GM21526 (cell line): ENCODE results near the gene FUOM.
"Not testable (repeated sequence)": the region's sequence is repeated elsewhere in the genome, so short reads cannot be mapped to it uniquely, and the experiment has no call there.

ENCODE experiments used
- ATAC-seq: cut with Tn5 transposase; IDR thresholded peaks from one replicate; pipeline ENCODE4 v1.9.1; 2021; ENCODE audit warnings: moderate library complexity; ENCODE audit not compliant: unreplicated experiment, low FRiP score

The FUOM gene

GRCh38 chr10:133388973-133389818, 31.4 kb upstream of the FUOM start:
- peak; percentile 79 for ATAC-seq

- ATAC-seq: no peak
Observed at GRCh38 chr10:133388236-133388972, 30.6 kb upstream of the FUOM start.

- ATAC-seq: not testable (repeated sequence)
Observed at GRCh38 chr10:133386951-133387350, 29.1 kb upstream of the FUOM start.

- no peak for ATAC-seq
Observed at GRCh38 chr10:133385214-133385613, 27.4 kb upstream of the FUOM start.

- no peak for ATAC-seq
Observed at GRCh38 chr10:133384071-133384470, 26.3 kb upstream of the FUOM start.

- ATAC-seq: no peak
Observed at GRCh38 chr10:133383551-133383950, 25.7 kb upstream of the FUOM start.

- ATAC-seq: no peak
Observed at GRCh38 chr10:133381036-133381435, 23.2 kb upstream of the FUOM start.

GRCh38 chr10:133379801-133380666, 22.2 kb upstream of the FUOM start:
- ATAC-seq: peak; percentile 9

- ATAC-seq: peak; percentile 43
Observed at GRCh38 chr10:133379152-133379800, 21.5 kb upstream of the FUOM start, which contains the start of gene PAOX. PAOX (plus strand) TSS chr10:133379262; CDS start chr10:133379317, 55 bp downstream.

- peak; percentile 35 for ATAC-seq
Observed at GRCh38 chr10:133378251-133379096, 20.7 kb upstream of the FUOM start.

GRCh38 chr10:133377818-133378250, 20.0 kb upstream of the FUOM start:
- no peak for ATAC-seq

GRCh38 chr10:133377025-133377817, 19.4 kb upstream of the FUOM start:
- ATAC-seq: no peak

- not testable (repeated sequence) for ATAC-seq
Observed at GRCh38 chr10:133376183-133376582, 18.4 kb upstream of the FUOM start.

GRCh38 chr10:133375357-133376115, 17.7 kb upstream of the FUOM start:
- ATAC-seq: no peak

GRCh38 chr10:133373174-133374090, 15.6 kb upstream of the FUOM start, which contains the start of gene ECHS1:
ECHS1 (minus strand) TSS chr10:133373354; CDS start chr10:133373333, 21 bp downstream.
- peak; percentile 90 for ATAC-seq

- ATAC-seq: no peak
Observed at GRCh38 chr10:133372507-133372906, 14.7 kb upstream of the FUOM start.
